Measurements from ENCODE around the gene SERINC3. TPM values are rescaled to one million over a fixed set of nuclear protein-coding genes. Genes with fewer than 3 reads are reported as not detected.

SERINC3 gene
- total and polyA plus RNA-seq, 2 donors = 34.8 to 51.2 TPM

DNA sequence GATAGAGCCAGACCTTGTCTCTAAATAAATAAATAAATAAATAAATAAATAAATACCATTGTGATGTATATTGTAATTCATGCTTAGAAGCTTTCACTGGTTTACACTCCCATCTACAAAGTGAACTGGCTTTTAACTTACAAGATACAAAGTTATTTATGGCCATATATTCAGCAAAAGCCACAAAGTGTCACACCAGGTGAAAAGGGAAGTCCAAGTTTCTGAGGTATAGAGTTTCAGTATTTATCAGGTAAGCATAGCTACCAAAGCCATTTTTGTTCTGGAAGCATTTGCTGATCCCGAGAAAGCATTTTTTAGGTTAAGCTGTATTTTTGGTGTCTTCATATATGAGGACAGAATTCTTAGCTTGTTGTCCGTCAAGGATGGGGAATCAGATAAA lies 38.4 kb upstream of the SERINC3 start:
- H3K4me1 ChIP-seq (ENCODE audit: control insufficient read depth in 2 of 2, insufficient read depth in 2 of 2, low read length in 2 of 2) = no peaks in the 10 kb centered on the region
- no peak overlapping the region for H3K27ac ChIP-seq (ENCODE audit: low read depth in 1 of 2, low read length in 1 of 2)
- H3K36me3 ChIP-seq (ENCODE audit: control insufficient read depth in 2 of 2, insufficient read depth in 2 of 2, low read length in 1 of 2) = no peaks in the 10 kb centered on the region
- no peak overlapping the region for H3K4me3 ChIP-seq (ENCODE audit: low read length in 2 of 2)
- DNase-seq (ENCODE audit: low read depth in 6 of 9, low spot score in 9 of 9) = no peak
- WGBS = 96% methylated on average over 2 of the region's 2 CpGs
- H3K9me3 ChIP-seq (ENCODE audit: control insufficient read depth in 2 of 2, insufficient read depth in 1 of 2, low read length in 1 of 2) = no peaks in the 10 kb centered on the region
- no peaks in the 10 kb centered on the region for H3K27me3 ChIP-seq (ENCODE audit: control insufficient read depth in 2 of 2, insufficient read depth in 1 of 2, low read length in 1 of 2)

DNA sequence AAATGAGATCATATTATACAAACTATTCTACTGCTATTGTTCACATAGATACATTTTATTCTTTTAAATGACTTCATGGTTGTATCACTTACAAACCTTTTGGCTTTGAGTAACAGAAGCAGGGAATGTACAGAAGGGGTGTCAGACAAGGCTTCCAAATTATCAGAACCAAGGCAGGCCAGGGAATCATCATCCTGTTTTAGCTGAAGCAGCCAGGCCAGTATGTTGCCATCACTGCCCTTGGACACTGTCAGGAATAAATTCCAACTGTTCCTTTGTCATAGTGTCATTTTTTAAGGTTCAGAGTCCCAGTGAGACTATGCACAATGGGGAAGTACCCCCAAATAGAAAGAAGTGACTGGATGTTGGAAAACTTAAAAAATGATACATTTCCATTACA lies 37.4 kb upstream of the SERINC3 start:
- H3K4me1 ChIP-seq (ENCODE audit: control insufficient read depth in 2 of 2, insufficient read depth in 2 of 2, low read length in 2 of 2) = no peaks in the 10 kb centered on the region
- H3K9me3 ChIP-seq (ENCODE audit: control insufficient read depth in 2 of 2, insufficient read depth in 1 of 2, low read length in 1 of 2) = no peaks in the 10 kb centered on the region
- no peak overlapping the region for H3K27ac ChIP-seq (ENCODE audit: low read depth in 1 of 2, low read length in 1 of 2)

DNA sequence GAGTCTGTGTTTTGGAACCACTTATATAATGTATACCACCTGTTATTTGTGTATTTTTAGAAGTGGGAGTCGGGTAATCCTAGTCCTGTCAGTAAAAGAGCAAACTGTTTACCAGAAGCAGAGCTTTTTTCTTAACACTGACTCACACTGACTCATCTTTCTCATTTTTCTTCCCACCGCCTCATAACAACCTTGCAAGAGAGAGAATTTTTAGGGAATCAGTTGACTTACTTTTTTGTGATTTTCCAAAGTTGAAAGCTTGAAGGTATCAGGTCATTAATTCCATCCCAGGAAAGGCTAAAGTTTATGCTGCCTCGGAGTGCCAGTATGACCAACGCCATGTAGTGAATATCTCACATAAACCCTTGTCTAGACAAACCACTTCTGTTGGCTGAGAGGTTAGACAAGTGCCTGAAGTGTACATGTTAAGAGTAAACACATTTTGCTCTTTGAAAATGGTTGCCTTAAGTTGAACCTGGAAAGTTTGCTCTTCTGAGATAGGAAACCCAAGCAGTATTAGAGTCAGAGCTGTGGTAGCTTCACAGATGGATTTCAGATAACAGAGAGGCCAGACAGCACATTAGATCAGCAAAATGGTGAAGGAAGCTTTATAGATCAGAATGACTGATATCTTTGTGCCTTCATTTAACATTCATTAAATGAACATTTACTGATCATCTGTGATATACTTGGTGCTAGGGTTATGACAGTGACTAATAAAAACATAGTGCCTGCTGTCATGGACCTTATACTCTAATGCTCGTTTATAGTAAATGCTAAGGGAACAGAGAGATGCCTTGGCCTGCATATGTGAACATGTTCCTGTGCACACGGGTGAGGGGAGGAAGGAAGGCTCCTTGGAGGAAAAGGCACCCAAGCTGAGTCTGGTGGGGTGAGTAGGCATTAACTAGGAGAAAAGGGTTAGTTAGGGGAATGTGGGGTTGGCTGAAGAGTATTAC lies 31.4 kb upstream of the SERINC3 start:
- H3K27me3 ChIP-seq (ENCODE audit: control insufficient read depth in 2 of 2, insufficient read depth in 1 of 2, low read length in 1 of 2) = no peaks in the 10 kb centered on the region
- H3K27ac ChIP-seq (ENCODE audit: low read depth in 1 of 2, low read length in 1 of 2) = peak overlapping the region in 1 of 2 donors; percentile 3
- H3K36me3 ChIP-seq (ENCODE audit: control insufficient read depth in 2 of 2, insufficient read depth in 2 of 2, low read length in 1 of 2) = no peaks in the 10 kb centered on the region
- peak in 1 of 9 donors; percentile 26 for DNase-seq (ENCODE audit: low read depth in 6 of 9, low spot score in 9 of 9)
- peaks cover 0 to 3% of the 10 kb centered on the region in 2 donors for H3K4me1 ChIP-seq (ENCODE audit: control insufficient read depth in 2 of 2, insufficient read depth in 2 of 2, low read length in 2 of 2)
- H3K4me3 ChIP-seq (ENCODE audit: low read length in 2 of 2) = no peak overlapping the region
- WGBS = 81% methylated on average over 6 of the region's 6 CpGs
- no peaks in the 10 kb centered on the region for H3K9me3 ChIP-seq (ENCODE audit: control insufficient read depth in 2 of 2, insufficient read depth in 1 of 2, low read length in 1 of 2)

More for the DNA sequence above, 37.4 kb upstream of the SERINC3 start:
- H3K4me3 ChIP-seq (ENCODE audit: low read length in 2 of 2) = no peak overlapping the region
- DNase-seq (ENCODE audit: low read depth in 6 of 9, low spot score in 9 of 9) = no peak
- no peaks in the 10 kb centered on the region for H3K27me3 ChIP-seq (ENCODE audit: control insufficient read depth in 2 of 2, insufficient read depth in 1 of 2, low read length in 1 of 2)
- H3K36me3 ChIP-seq (ENCODE audit: control insufficient read depth in 2 of 2, insufficient read depth in 2 of 2, low read length in 1 of 2) = no peaks in the 10 kb centered on the region

DNA sequence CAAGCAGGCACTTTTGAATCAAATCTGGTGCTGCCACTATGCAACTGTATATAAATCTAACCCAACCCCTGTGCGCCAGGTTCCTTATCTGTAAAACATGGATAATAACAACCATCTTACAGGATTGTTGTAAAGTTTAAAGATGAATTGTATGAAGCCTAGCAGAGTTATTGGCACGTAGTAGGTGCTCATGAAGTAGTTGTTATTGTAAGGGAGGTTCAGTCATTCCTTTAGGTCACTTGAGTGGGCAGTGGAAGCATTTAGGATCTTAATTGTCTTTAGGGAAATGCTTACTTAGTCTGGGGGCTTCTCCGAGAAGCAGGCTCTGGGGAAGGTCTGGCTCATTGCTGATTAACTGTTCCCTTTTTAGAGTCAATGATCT lies 30.7 kb upstream of the SERINC3 start:
- Histone ChIP-seq H3K4me1 (ENCODE audit: control insufficient read depth in 2 of 2, insufficient read depth in 2 of 2, low read length in 2 of 2) (peaks cover 0 to 3% of the 10 kb centered on the region in 2 donors), H3K9me3 (ENCODE audit: control insufficient read depth in 2 of 2, insufficient read depth in 1 of 2, low read length in 1 of 2) (no peaks in the 10 kb centered on the region), H3K27me3 (ENCODE audit: control insufficient read depth in 2 of 2, insufficient read depth in 1 of 2, low read length in 1 of 2) (no peaks in the 10 kb centered on the region), H3K4me3 (ENCODE audit: low read length in 2 of 2) (no peak overlapping the region), H3K36me3 (ENCODE audit: control insufficient read depth in 2 of 2, insufficient read depth in 2 of 2, low read length in 1 of 2) (no peaks in the 10 kb centered on the region), H3K27ac (ENCODE audit: low read depth in 1 of 2, low read length in 1 of 2) (no peak overlapping the region)
- 95% methylated on average over 3 of the region's 3 CpGs for WGBS
- no peak for DNase-seq (ENCODE audit: low read depth in 6 of 9, low spot score in 9 of 9)

DNA sequence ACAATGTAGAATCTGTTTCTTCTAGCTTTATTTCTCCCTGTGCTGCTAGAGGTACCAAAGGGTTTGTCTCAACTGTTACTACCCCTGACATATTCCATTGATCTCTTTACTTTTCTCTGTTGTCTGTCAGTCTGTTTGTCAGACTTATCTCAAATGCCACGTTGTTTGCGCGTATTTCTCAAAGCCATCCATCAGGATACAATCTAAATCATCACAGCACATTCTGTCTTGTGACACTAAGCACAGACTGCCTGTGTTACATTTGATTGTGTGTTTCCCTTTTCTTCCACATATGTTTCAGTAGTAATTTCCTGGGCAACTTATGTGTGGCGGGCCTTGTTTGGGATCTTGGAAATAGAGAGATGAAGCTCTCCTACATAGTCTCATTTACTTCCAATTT lies 30.2 kb upstream of the SERINC3 start:
- Histone ChIP-seq H3K27me3 (ENCODE audit: control insufficient read depth in 2 of 2, insufficient read depth in 1 of 2, low read length in 1 of 2) (no peaks in the 10 kb centered on the region), H3K4me1 (ENCODE audit: control insufficient read depth in 2 of 2, insufficient read depth in 2 of 2, low read length in 2 of 2) (peaks cover 0 to 3% of the 10 kb centered on the region in 2 donors), H3K4me3 (ENCODE audit: low read length in 2 of 2) (no peak overlapping the region), H3K27ac (ENCODE audit: low read depth in 1 of 2, low read length in 1 of 2) (no peak overlapping the region), H3K9me3 (ENCODE audit: control insufficient read depth in 2 of 2, insufficient read depth in 1 of 2, low read length in 1 of 2) (no peaks in the 10 kb centered on the region), H3K36me3 (ENCODE audit: control insufficient read depth in 2 of 2, insufficient read depth in 2 of 2, low read length in 1 of 2) (no peaks in the 10 kb centered on the region)
- WGBS = 98% methylated on average over 4 of the region's 4 CpGs
- DNase-seq (ENCODE audit: low read depth in 6 of 9, low spot score in 9 of 9) = no peak

DNA sequence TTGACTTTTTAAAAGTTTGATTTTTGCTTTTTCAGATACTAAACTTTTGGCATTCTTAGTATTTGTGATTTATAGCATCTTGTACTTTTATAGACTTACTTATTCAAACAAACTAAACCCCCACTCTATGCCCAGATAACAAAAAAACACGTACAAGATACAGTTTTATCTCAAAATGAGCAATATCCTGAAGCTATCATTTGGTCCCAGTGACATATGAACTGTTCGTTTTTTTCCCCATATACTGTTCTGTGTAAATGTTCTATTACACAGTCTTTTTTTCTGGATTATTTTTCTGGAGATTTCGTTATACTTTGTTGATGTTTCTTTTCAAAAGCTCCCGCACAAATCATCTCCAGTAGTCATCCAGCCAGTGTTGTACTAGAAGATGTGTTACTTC lies 27.3 kb upstream of the SERINC3 start:
- Histone ChIP-seq H3K4me1 (ENCODE audit: control insufficient read depth in 2 of 2, insufficient read depth in 2 of 2, low read length in 2 of 2) (peaks cover 0 to 3% of the 10 kb centered on the region in 2 donors), H3K36me3 (ENCODE audit: control insufficient read depth in 2 of 2, insufficient read depth in 2 of 2, low read length in 1 of 2) (no peaks in the 10 kb centered on the region), H3K27me3 (ENCODE audit: control insufficient read depth in 2 of 2, insufficient read depth in 1 of 2, low read length in 1 of 2) (no peaks in the 10 kb centered on the region), H3K27ac (ENCODE audit: low read depth in 1 of 2, low read length in 1 of 2) (no peak overlapping the region), H3K9me3 (ENCODE audit: control insufficient read depth in 2 of 2, insufficient read depth in 1 of 2, low read length in 1 of 2) (no peaks in the 10 kb centered on the region), H3K4me3 (ENCODE audit: low read length in 2 of 2) (no peak overlapping the region)
- no peak for DNase-seq (ENCODE audit: low read depth in 6 of 9, low spot score in 9 of 9)
- 84% methylated on average over 4 of the region's 4 CpGs for WGBS

- 99% methylated on average over 8 of the region's 8 CpGs for WGBS
- Histone ChIP-seq H3K4me1 (ENCODE audit: control insufficient read depth in 2 of 2, insufficient read depth in 2 of 2, low read length in 2 of 2) (no peaks in the 10 kb centered on the region), H3K9me3 (ENCODE audit: control insufficient read depth in 2 of 2, insufficient read depth in 1 of 2, low read length in 1 of 2) (no peaks in the 10 kb centered on the region), H3K4me3 (ENCODE audit: low read length in 2 of 2) (no peak overlapping the region), H3K27ac (ENCODE audit: low read depth in 1 of 2, low read length in 1 of 2) (no peak overlapping the region), H3K36me3 (ENCODE audit: control insufficient read depth in 2 of 2, insufficient read depth in 2 of 2, low read length in 1 of 2) (no peaks in the 10 kb centered on the region), H3K27me3 (ENCODE audit: control insufficient read depth in 2 of 2, insufficient read depth in 1 of 2, low read length in 1 of 2) (no peaks in the 10 kb centered on the region)
- no peak for DNase-seq (ENCODE audit: low read depth in 6 of 9, low spot score in 9 of 9)
Measured at GRCh38 chr20:44547419-44547818, 25.5 kb upstream of the SERINC3 start.

DNA sequence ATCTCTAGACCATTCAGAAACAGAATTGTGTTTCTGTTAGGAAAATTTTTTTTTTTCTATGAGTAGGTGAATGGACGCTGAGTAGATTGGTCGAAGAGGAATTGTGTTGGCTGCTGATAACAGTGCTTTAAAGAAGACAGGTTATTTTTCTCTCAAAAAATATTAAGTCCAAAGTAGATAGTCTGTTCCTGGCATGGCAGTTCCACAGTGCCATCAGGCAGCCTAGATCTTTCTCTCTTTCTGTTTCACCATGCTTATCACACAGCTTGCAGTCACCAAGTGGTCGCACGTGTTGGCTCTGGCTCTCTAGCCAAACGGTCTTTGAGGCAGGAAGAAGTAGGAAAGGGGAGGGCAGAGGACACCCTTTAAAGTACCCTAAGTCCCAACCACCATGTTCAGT lies 22.4 kb upstream of the SERINC3 start:
- no peak for DNase-seq (ENCODE audit: low read depth in 6 of 9, low spot score in 9 of 9)
- H3K36me3 ChIP-seq (ENCODE audit: control insufficient read depth in 2 of 2, insufficient read depth in 2 of 2, low read length in 1 of 2) = no peaks in the 10 kb centered on the region
- no peak overlapping the region for H3K27ac ChIP-seq (ENCODE audit: low read depth in 1 of 2, low read length in 1 of 2)
- 59% methylated on average over 5 of the region's 5 CpGs for WGBS
- no peaks in the 10 kb centered on the region for H3K27me3 ChIP-seq (ENCODE audit: control insufficient read depth in 2 of 2, insufficient read depth in 1 of 2, low read length in 1 of 2)
- no peak overlapping the region for H3K4me3 ChIP-seq (ENCODE audit: low read length in 2 of 2)
- H3K4me1 ChIP-seq (ENCODE audit: control insufficient read depth in 2 of 2, insufficient read depth in 2 of 2, low read length in 2 of 2) = no peaks in the 10 kb centered on the region
- H3K9me3 ChIP-seq (ENCODE audit: control insufficient read depth in 2 of 2, insufficient read depth in 1 of 2, low read length in 1 of 2) = no peaks in the 10 kb centered on the region

DNA sequence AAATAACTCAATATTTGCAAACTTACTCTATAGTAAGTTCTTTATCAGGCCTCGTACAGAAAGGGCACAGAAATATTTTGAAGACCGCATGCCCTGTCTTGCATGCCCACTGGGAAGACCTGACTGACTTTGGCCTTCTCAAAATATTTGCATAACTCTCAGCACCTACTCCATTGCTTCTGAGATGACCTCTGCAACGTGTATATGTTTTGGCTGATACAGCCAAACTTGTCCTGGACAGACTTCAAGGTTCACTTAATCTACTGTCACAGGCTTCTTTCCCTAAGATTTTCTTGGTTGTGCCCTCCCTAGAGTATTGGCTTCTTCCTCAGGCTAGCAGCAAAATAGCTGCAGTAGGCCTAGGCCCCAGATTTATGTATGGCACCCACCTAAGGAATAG lies 21.5 kb upstream of the SERINC3 start:
- no peak for DNase-seq (ENCODE audit: low read depth in 6 of 9, low spot score in 9 of 9)
- 95% methylated on average over 3 of the region's 3 CpGs for WGBS
- Histone ChIP-seq H3K27ac (ENCODE audit: low read depth in 1 of 2, low read length in 1 of 2) (no peak overlapping the region), H3K4me3 (ENCODE audit: low read length in 2 of 2) (no peak overlapping the region), H3K27me3 (ENCODE audit: control insufficient read depth in 2 of 2, insufficient read depth in 1 of 2, low read length in 1 of 2) (no peaks in the 10 kb centered on the region), H3K36me3 (ENCODE audit: control insufficient read depth in 2 of 2, insufficient read depth in 2 of 2, low read length in 1 of 2) (no peaks in the 10 kb centered on the region), H3K4me1 (ENCODE audit: control insufficient read depth in 2 of 2, insufficient read depth in 2 of 2, low read length in 2 of 2) (no peaks in the 10 kb centered on the region), H3K9me3 (ENCODE audit: control insufficient read depth in 2 of 2, insufficient read depth in 1 of 2, low read length in 1 of 2) (no peaks in the 10 kb centered on the region)

Data from thymus (tissue), 11 donors.